ENCODE data around the gene HHATL.

- TF ChIP-seq CTCF (conservative IDR thresholded peaks at IDR 0.05; ENCODE audit: low read depth, low read length) (no peak), EZH2 (IDR thresholded peaks at IDR 0.05; ENCODE audit: borderline replicate concordance, low read depth, low read length, poor library complexity, severe bottlenecking) (no peak)
Observed at GRCh38 chr3:42712344-42712648, 9.7 kb upstream of the HHATL start.
